ENCODE data around the gene CATSPERZ. TPM values are rescaled to one million over a fixed set of nuclear protein-coding genes. Genes with fewer than 3 reads are reported as not detected.

Gene CATSPERZ
- total and polyA plus RNA-seq, 2 of the 13 experiments (the other 11 are each of a cell fraction or from before 2014, with no cell fraction given): 0.22 to 0.48 TPM

- TF ChIP-seq, protein P1, sequence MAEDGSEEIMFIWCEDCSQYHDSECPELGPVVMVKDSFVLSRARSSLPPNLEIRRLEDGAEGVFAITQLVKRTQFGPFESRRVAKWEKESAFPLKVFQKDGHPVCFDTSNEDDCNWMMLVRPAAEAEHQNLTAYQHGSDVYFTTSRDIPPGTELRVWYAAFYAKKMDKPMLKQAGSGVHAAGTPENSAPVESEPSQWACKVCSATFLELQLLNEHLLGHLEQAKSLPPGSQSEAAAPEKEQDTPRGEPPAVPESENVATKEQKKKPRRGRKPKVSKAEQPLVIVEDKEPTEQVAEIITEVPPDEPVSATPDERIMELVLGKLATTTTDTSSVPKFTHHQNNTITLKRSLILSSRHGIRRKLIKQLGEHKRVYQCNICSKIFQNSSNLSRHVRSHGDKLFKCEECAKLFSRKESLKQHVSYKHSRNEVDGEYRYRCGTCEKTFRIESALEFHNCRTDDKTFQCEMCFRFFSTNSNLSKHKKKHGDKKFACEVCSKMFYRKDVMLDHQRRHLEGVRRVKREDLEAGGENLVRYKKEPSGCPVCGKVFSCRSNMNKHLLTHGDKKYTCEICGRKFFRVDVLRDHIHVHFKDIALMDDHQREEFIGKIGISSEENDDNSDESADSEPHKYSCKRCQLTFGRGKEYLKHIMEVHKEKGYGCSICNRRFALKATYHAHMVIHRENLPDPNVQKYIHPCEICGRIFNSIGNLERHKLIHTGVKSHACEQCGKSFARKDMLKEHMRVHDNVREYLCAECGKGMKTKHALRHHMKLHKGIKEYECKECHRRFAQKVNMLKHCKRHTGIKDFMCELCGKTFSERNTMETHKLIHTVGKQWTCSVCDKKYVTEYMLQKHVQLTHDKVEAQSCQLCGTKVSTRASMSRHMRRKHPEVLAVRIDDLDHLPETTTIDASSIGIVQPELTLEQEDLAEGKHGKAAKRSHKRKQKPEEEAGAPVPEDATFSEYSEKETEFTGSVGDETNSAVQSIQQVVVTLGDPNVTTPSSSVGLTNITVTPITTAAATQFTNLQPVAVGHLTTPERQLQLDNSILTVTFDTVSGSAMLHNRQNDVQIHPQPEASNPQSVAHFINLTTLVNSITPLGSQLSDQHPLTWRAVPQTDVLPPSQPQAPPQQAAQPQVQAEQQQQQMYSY (CRISPR knock-in tag; IDR thresholded peaks at IDR 0.05): no peak
- TF ChIP-seq, protein P2, sequence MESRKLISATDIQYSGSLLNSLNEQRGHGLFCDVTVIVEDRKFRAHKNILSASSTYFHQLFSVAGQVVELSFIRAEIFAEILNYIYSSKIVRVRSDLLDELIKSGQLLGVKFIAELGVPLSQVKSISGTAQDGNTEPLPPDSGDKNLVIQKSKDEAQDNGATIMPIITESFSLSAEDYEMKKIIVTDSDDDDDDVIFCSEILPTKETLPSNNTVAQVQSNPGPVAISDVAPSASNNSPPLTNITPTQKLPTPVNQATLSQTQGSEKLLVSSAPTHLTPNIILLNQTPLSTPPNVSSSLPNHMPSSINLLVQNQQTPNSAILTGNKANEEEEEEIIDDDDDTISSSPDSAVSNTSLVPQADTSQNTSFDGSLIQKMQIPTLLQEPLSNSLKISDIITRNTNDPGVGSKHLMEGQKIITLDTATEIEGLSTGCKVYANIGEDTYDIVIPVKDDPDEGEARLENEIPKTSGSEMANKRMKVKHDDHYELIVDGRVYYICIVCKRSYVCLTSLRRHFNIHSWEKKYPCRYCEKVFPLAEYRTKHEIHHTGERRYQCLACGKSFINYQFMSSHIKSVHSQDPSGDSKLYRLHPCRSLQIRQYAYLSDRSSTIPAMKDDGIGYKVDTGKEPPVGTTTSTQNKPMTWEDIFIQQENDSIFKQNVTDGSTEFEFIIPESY (CRISPR knock-in tag; IDR thresholded peaks at IDR 0.05): peak; percentile 36; the same call in 1 of the 2 replicates
- no peak for TF ChIP-seq POLR2A (IDR thresholded peaks at IDR 0.05; ENCODE audit: insufficient read depth in 1 of 2, low read depth in 2 of 2, low read length in 2 of 2)
- peak; percentile 95 for TF ChIP-seq ZNF768 (CRISPR knock-in tag; IDR thresholded peaks at IDR 0.05)
- TF ChIP-seq AHR (CRISPR knock-in tag; IDR thresholded peaks at IDR 0.05): no peak
- no peak for TF ChIP-seq MTF1 (CRISPR knock-in tag; IDR thresholded peaks at IDR 0.05)
- 0 out of 2 replicates have a peak, but pooled peaks have one; percentile 24 for TF ChIP-seq SAP130 (CRISPR knock-in tag; IDR thresholded peaks at IDR 0.05; ENCODE audit: low read depth)
- TF ChIP-seq, protein P3, sequence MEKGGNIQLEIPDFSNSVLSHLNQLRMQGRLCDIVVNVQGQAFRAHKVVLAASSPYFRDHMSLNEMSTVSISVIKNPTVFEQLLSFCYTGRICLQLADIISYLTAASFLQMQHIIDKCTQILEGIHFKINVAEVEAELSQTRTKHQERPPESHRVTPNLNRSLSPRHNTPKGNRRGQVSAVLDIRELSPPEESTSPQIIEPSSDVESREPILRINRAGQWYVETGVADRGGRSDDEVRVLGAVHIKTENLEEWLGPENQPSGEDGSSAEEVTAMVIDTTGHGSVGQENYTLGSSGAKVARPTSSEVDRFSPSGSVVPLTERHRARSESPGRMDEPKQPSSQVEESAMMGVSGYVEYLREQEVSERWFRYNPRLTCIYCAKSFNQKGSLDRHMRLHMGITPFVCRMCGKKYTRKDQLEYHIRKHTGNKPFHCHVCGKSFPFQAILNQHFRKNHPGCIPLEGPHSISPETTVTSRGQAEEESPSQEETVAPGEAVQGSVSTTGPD (CRISPR knock-in tag; IDR thresholded peaks at IDR 0.05): no peak
- no peak for TF ChIP-seq KDM5B (CRISPR knock-in tag; IDR thresholded peaks at IDR 0.05; ENCODE audit: borderline replicate concordance)
- peak; percentile 87 for TF ChIP-seq FOSL2 (CRISPR knock-in tag; IDR thresholded peaks at IDR 0.05)
- TF ChIP-seq RBM39 (IDR thresholded peaks at IDR 0.05; ENCODE audit: low read depth, low read length, poor library complexity, severe bottlenecking): no peak
- TF ChIP-seq NR2F2 (IDR thresholded peaks at IDR 0.05; ENCODE audit: borderline replicate concordance, low read depth): no peak
- no peak for TF ChIP-seq ZFP90 (CRISPR knock-in tag; IDR thresholded peaks at IDR 0.05; ENCODE audit: borderline replicate concordance)
- no peak for TF ChIP-seq RELA (CRISPR knock-in tag; IDR thresholded peaks at IDR 0.05)
- no peak for TF ChIP-seq ZNF878 (CRISPR knock-in tag; IDR thresholded peaks at IDR 0.05)
- no peak for TF ChIP-seq ZMYM2 (CRISPR knock-in tag; IDR thresholded peaks at IDR 0.05)
Observed at GRCh38 chr11:64347193-64347867, 47.2 kb downstream of the CATSPERZ start (continued).

All from HepG2 (cell line).